Measurements from ENCODE around the gene SLC5A2.
A peak's percentile ranks its signal among the peaks of the same experiment; 100 is the strongest.
"Not testable (repeated sequence)": the region's sequence is repeated elsewhere in the genome, so short reads cannot be mapped to it uniquely, and the experiment has no call there.

Gene SLC5A2

GRCh38 chr16:31476303-31477219 lies 6.4 kb upstream of the SLC5A2 start:
- DNase-seq: peak; percentile 29 to 47

GRCh38 chr16:31477220-31478216 lies 5.4 kb upstream of the SLC5A2 start:
- DNase-seq: peak; percentile 39 to 47

DNA sequence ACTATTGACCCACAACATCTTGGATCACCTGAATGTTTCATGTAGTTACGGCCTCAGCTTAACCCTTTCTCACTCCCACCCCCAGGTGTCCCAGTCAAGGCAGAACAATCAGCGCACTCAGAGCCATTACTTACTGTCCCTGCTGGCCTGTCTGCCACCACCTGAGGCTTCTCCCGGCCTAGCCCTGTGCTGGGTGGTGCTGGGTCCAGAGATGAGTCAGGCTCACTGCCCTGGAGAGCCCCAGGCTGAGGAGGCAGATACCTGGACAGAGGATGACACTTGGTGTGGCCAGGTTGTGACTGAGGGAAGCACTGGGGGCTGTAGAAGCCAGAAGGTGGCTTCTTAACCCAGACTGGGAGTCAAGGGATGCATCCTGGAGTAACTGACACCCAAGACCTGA lies 4.0 kb upstream of the SLC5A2 start:
- no peak for DNase-seq

- no peak for DNase-seq
These were observed 3.2 kb upstream of the SLC5A2 start for GRCh38 chr16:31479751-31480150.

DNA sequence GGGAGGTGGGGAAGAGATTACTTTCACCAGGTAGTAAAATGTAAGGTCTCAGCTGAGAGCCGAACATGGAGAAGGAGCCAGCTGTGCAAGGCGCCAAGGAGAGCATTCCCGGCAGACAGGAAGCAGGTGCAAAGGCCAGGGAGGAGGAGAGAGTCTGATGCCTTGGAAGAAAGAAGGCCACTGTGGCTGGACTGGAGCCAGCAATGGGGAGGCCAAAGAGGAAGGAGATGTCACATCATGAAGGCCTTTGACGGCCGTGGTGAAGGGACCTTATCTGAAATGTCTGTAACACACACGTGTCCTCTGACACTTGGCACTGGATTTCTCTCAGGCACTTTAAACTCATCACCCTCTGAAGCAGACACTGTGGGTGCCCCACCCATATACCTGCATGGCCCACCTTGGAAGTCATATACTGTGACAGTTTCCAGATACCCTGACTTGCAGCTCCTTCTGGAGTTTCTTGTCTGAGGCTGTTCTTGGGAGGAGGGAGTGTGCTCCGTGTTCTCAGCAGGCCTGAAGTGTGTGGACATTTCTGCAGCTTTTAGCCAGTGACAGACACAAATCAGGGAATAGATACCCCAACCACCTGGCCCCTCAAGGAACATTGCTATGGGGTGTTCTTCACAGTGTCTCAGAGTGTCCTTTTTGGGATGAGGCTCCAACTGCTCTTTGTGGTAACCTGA lies 1.9 kb upstream of the SLC5A2 start:
- no peak for DNase-seq

DNA sequence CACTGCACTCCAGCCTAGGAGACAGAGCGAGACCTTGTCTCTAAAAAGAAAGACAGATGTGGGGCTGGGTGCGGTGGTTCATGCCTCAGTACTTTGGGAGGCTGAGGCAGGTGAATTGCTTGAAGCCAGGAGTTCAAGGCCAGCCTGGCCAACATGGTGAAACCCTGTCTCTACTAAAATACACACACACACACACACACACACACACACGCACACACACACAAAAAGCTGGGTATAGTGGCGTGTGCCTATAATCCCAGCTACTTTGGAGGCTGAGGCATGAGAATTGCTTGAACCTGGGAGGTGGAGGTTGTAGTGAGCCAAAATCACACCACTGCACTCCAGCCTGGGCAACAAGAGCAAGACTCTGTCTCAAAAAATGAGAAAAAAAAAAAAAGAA lies 1.1 kb downstream of the SLC5A2 start:
- not testable (repeated sequence) for DNase-seq

DNA sequence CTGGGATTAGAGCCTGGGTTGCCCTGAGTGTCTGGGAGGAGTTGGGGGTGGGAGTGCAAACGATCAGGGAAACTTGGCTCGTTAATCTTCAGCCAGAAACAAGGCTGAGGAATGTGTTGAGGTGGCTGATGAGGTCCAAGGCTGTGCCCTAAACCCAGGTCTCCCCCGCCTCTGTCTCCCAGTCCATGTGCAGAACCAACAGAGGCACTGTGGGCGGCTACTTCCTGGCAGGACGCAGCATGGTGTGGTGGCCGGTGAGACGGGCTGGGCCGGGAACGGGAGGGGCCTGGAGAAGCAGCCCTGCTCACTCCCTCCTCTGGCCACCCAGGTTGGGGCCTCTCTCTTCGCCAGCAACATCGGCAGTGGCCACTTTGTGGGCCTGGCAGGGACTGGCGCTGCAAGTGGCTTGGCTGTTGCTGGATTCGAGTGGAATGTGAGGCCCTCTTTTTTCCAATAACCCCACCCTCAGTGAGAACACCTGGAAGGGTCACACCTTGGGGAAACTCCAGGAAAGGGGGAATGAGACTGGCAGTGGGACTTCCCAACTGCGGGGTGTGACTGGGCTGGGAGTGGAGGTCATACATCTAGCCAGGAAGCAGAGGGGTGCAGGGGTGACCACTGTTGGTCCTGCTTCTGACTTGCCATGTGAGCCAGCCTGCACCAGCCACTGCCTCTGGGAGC lies 1.7 kb downstream of the SLC5A2 start:
- no peak for DNase-seq

DNA sequence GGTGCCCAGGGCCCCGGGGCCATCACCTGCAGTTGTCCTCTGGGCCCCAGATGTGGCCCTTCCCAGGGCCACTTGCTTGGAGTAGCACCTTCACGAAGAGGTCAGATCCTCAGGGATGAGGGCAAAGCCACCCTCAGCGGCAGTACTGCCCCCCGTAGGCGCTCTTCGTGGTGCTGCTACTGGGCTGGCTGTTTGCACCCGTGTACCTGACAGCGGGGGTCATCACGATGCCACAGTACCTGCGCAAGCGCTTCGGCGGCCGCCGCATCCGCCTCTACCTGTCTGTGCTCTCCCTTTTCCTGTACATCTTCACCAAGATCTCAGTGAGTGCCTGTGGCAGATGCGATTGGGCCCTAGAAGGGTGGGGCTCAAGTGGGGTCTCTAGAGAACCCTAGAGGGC lies 2.6 kb downstream of the SLC5A2 start:
- DNase-seq: no peak

- no peak for DNase-seq
These were observed 3.1 kb downstream of the SLC5A2 start for GRCh38 chr16:31486045-31486444.

GRCh38 chr16:31487071-31487719 lies 4.3 kb downstream of the SLC5A2 start:
- no peak for DNase-seq

- DNase-seq: peak; percentile 34 to 49
These were observed 5.0 kb downstream of the SLC5A2 start for GRCh38 chr16:31487720-31488467.

GRCh38 chr16:31488468-31489297 lies 5.8 kb downstream of the SLC5A2 start:
- DNase-seq: no peak

DNA sequence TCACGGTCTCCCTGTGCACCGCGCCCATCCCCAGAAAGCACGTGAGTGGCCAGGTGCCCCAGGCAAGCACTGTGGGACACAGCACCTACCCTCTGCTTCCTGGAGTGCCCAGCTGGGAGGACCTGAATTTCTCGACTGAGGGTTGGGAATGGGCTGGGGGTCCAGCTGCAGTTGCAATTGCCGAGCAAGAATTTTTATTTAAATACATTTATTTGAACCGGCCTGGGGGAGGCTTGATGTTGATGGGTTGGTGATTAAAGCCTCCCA lies 6.3 kb downstream of the SLC5A2 start:
- no peak for DNase-seq

GRCh38 chr16:31489616-31490584 lies 7.0 kb downstream of the SLC5A2 start:
- DNase-seq: no peak

DNA sequence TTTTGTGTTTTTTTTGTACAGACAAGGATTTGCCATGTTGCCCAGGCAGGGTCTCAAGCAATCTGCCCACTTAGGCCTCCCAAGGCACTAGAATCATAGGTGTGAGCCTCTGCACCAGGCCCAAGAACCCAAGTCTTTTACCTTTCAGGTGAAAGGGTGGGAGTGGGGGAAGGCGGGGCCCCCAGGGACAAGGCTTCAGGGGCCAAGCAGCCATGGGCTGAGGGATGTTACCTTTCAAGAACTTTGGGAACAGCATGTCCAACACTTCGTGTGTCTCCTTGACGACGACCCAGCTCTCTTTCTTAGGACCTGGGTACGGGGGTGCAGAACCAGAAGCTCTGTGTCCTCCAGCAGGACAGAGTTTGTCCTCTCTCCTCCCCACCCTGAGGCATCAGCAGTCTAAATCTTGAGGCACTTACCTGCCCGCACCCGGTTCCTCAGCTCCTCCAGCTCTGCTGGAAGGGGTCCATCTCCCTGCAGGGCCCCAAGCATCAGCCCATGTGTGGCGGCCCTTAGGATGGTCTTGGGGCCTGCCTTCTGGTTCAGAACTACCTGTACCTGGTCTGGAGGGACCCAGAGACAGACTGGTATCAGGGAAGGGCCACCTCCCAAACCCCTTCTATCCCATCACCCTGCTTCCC lies 9.0 kb downstream of the SLC5A2 start:
- DNase-seq: no peak

GRCh38 chr16:31493506-31494125 lies 10.7 kb downstream of the SLC5A2 start:
- no peak for DNase-seq

DNA sequence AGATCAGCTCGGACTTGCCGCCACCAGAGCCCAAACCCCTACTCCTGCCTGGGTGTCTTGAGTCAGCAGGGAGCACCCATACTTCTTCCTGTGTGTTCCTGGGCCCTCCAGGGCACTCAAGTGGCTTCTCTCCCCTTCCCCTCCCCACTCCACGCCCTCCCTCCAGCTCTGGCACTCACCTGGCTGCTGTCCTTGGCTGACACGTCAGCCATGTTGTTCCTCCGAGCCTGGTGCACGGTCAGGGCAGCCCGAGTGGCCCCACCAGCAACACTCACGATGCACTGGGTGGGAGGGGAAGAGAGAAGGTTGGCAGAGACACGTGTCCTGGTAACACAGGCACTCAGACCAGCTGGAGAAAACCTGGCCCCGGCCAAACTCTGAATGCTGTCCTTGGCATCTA lies 13.7 kb downstream of the SLC5A2 start:
- no peak for DNase-seq

- DNase-seq: no peak
These were observed 15.6 kb downstream of the SLC5A2 start for GRCh38 chr16:31498493-31498892.

Measured in Kasumi-1 (cell line).